Smooth muscle cell (in vitro differentiated cells): ENCODE results near the gene ZNF524. TPM values are rescaled to one million over a fixed set of nuclear protein-coding genes. Genes with fewer than 3 reads are reported as not detected.

Experiments
- DNase-seq: peaks from one replicate; lab custom pipeline; 2025; ENCODE audit not compliant: unreplicated experiment; lab: John Stamatoyannopoulos, UW
- H2AFZ ChIP-seq: fragments of 200-600 bp; sonication (generic); 2 replicates; pipeline ENCODE4 v1.6.0; 2016; ENCODE audit warnings: antibody characterized with exemption, low read depth, mild to moderate bottlenecking
- H3F3A ChIP-seq: fragments of 200-600 bp; sonication (generic); 2 replicates; pipeline ENCODE4 v1.6.0; 2017; ENCODE audit warnings: antibody characterized with exemption, low read depth
- H3K27ac ChIP-seq: fragments of 200-600 bp; sonication (generic); 2 replicates; pipeline ENCODE4 v1.5.1; 2016; ENCODE audit warnings: low read depth, mild to moderate bottlenecking
- H3K27me3 ChIP-seq: fragments of 200-600 bp; sonication (generic); 2 replicates; pipeline ENCODE4 v1.6.1; 2016; ENCODE audit warnings: low read depth, mild to moderate bottlenecking
- H3K36me3 ChIP-seq: fragments of 200-600 bp; sonication (generic); 2 replicates; pipeline ENCODE4 v1.5.1; 2016; ENCODE audit warnings: low read depth
- H3K4me1 ChIP-seq: fragments of 200-600 bp; sonication (generic); 2 replicates; pipeline ENCODE4 v1.5.1; 2016; ENCODE audit warnings: low read depth
- H3K4me2 ChIP-seq: fragments of 200-600 bp; sonication (generic); 2 replicates; pipeline ENCODE4 v1.6.0; 2016; ENCODE audit warnings: mild to moderate bottlenecking
- H3K4me3 ChIP-seq: fragments of 200-600 bp; sonication (generic); 2 replicates; pipeline ENCODE4 v1.5.1; 2016; ENCODE audit warnings: mild to moderate bottlenecking
- H3K79me2 ChIP-seq: fragments of 200-600 bp; sonication (generic); 2 replicates; pipeline ENCODE4 v1.6.0; 2016; ENCODE audit warnings: low read depth, mild to moderate bottlenecking
- H3K9ac ChIP-seq: fragments of 200-600 bp; sonication (generic); 2 replicates; pipeline ENCODE4 v1.6.0; 2016; ENCODE audit warnings: low read depth
- H3K9me3 ChIP-seq: fragments of 200-600 bp; sonication (generic); replicated peaks from 2 replicates; pipeline ENCODE4 v1.5.1; 2016; ENCODE audit warnings: low read depth
- H4K20me1 ChIP-seq: fragments of 200-600 bp; sonication (generic); 2 replicates; pipeline ENCODE4 v1.6.0; 2016; ENCODE audit warnings: low read depth
- WGBS: methylation state at CpG from one replicate; pipeline ENCODE4 v1.1.7; 2016; ENCODE audit warnings: low lambda C conversion rate; 5-methylcytosine and 5-hydroxymethylcytosine counted together
- polyA plus RNA-seq: library from polyadenylated mRNA; unstranded; fragments of >200 nt; fragmentation: Nextera tagmentation; extraction: Ambion mirVana; gene quantifications from 2 replicates; pipeline ENCODE4 v1.2.1, GENCODE V29; 2016
- total RNA-seq: library from RNA; depleted of rRNA; stranded (reverse); fragments of >200 nt; gene quantifications from 2 replicates; pipeline ENCODE4 v1.2.3, GENCODE V29; 2014
- TF ChIP-seq, protein P1 (sequence below): fragments of 200-600 bp; sonication (generic); IDR thresholded peaks from 2 replicates; pipeline ENCODE4 v1.5.1; 2017; ENCODE audit warnings: borderline replicate concordance, mild to moderate bottlenecking, antibody characterized with exemption; ENCODE audit not compliant: insufficient read depth, poor library complexity, severe bottlenecking

ZNF524 gene
- total and polyA plus RNA-seq, 2 experiments from 2014 or later: 13.3 to 16.3 TPM

DNA sequence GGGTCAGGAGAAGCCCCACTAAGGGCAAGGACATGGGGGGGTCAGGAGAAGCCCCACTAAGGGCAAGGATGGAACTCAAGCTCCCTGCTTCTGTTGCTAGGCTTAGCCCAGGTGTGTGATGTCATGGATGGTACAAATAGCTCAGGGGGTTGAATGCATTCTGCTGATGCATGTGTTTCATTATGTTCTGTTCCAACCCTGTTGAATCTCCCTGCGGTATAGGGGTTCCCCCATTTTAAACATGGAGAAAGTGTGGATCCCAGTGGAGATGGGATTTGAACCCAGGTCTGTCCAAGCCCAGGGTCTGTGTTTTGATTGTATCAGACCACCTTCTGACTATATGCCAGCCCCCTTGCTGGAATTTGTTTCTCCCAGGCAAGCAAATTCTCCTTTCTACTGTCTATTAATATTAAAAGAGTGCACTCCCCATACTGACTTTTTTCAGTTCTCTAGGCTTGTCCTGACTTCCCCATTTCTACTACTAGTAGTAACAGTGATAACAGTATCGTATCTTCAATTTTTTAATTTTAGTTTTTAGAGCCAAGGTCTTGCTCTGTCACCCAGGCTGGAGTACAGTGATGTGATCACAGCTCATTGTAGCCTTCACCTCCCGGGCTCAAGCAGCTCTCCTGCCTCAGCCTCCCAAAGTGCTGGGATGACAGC is 12.0 kb downstream of the ZNF524 start:
- Histone ChIP-seq H3K36me3 (no peaks in the 10 kb centered on the region), H3K4me2 (no peak overlapping the region), H3K4me1 (no peaks in the 10 kb centered on the region), H4K20me1 (peaks cover 45% of the 10 kb centered on the region), H3K27ac (no peak overlapping the region), H3K4me3 (no peak overlapping the region), H2AFZ (no peak overlapping the region), H3F3A (no peaks in the 10 kb centered on the region), H3K27me3 (no peaks in the 10 kb centered on the region), H3K9me3 (no peaks in the 10 kb centered on the region), H3K79me2 (peaks cover 40% of the 10 kb centered on the region), H3K9ac (no peak overlapping the region)
- WGBS: 98% methylated on average over 3 of the region's 3 CpGs
- DNase-seq: no peak
- TF ChIP-seq, protein P1, sequence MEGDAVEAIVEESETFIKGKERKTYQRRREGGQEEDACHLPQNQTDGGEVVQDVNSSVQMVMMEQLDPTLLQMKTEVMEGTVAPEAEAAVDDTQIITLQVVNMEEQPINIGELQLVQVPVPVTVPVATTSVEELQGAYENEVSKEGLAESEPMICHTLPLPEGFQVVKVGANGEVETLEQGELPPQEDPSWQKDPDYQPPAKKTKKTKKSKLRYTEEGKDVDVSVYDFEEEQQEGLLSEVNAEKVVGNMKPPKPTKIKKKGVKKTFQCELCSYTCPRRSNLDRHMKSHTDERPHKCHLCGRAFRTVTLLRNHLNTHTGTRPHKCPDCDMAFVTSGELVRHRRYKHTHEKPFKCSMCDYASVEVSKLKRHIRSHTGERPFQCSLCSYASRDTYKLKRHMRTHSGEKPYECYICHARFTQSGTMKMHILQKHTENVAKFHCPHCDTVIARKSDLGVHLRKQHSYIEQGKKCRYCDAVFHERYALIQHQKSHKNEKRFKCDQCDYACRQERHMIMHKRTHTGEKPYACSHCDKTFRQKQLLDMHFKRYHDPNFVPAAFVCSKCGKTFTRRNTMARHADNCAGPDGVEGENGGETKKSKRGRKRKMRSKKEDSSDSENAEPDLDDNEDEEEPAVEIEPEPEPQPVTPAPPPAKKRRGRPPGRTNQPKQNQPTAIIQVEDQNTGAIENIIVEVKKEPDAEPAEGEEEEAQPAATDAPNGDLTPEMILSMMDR: no peak

DNA sequence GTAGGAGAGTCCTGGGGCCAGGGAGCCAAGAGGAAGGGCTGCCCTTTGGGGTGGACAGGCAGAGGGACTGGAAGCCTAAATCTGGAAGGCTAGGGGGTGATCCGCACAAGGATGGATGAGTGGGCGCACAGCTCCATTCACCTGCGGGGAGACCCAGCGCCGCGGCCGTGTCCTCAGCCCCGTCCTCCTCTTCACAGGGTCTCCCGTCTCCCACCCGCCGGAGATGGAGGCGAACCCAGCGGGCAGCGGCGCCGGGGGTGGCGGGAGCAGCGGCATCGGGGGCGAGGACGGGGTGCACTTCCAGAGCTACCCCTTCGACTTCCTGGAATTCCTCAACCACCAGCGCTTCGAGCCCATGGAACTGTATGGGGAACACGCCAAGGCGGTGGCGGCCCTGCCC is 13.3 kb downstream of the ZNF524 start:
- TF ChIP-seq, protein P1: no peak
- Histone ChIP-seq H3F3A (no peaks in the 10 kb centered on the region), H3K4me2 (no peak overlapping the region), H3K9me3 (no peaks in the 10 kb centered on the region), H2AFZ (no peak overlapping the region), H3K4me1 (no peaks in the 10 kb centered on the region), H3K4me3 (no peak overlapping the region), H3K9ac (no peak overlapping the region), H3K36me3 (no peaks in the 10 kb centered on the region), H4K20me1 (peaks cover 35% of the 10 kb centered on the region), H3K27me3 (no peaks in the 10 kb centered on the region), H3K79me2 (peaks cover 30% of the 10 kb centered on the region), H3K27ac (no peak overlapping the region)
- 100% methylated on average over 9 of the region's 27 CpGs for WGBS
- no peak for DNase-seq

DNA sequence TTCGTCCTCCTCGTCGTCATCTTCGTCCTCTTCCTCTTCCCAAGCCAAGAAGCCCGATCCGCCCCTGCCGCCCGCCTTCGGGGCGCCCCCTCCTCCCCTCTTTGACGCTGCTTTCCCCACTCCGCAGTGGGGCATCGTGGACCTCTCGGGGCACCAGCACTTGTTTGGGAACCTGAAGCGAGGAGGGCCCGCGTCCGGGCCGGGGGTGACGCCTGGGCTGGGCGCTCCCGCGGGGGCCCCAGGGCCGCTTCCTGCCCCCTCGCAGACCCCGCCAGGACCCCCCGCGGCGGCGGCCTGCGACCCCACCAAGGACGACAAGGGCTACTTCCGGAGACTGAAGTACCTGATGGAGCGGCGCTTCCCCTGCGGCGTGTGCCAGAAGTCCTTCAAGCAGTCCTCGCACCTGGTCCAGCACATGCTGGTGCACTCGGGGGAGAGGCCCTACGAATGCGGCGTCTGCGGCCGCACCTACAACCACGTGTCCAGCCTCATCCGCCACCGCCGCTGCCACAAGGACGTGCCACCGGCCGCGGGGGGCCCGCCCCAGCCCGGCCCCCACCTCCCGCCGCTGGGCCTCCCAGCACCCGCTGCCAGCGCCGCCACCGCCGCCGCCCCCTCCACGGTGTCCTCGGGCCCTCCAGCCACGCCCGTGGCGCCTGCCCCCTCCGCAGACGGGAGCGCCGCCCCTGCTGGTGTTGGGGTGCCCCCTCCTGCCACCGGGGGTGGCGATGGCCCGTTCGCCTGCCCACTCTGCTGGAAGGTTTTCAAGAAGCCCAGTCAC is 14.0 kb downstream of the ZNF524 start:
- DNase-seq: no peak
- Histone ChIP-seq H3K4me3 (no peak overlapping the region), H3K36me3 (no peaks in the 10 kb centered on the region), H3K79me2 (peaks cover 25% of the 10 kb centered on the region), H3K4me1 (no peaks in the 10 kb centered on the region), H3K9me3 (no peaks in the 10 kb centered on the region), H3K27me3 (no peaks in the 10 kb centered on the region), H3K9ac (no peak overlapping the region), H3K27ac (no peak overlapping the region), H3F3A (no peaks in the 10 kb centered on the region), H4K20me1 (peaks cover 28% of the 10 kb centered on the region), H2AFZ (no peak overlapping the region), H3K4me2 (no peak overlapping the region)
- WGBS: 96% methylated on average over 23 of the region's 75 CpGs
- TF ChIP-seq, protein P1: no peak
